ENCODE results near the gene ERCC6L2.

The ERCC6L2 gene

GRCh38 chr9:95870906-95871305 is 4.6 kb upstream of the ERCC6L2 start:
- DNase-seq = no peak

GRCh38 chr9:95874303-95874988 is 1.0 kb upstream of the ERCC6L2 start:
- DNase-seq = peak; percentile 5

- peak; percentile 56 for DNase-seq
These were observed 544 bp upstream of the ERCC6L2 start for GRCh38 chr9:95874989-95875304.

DNA sequence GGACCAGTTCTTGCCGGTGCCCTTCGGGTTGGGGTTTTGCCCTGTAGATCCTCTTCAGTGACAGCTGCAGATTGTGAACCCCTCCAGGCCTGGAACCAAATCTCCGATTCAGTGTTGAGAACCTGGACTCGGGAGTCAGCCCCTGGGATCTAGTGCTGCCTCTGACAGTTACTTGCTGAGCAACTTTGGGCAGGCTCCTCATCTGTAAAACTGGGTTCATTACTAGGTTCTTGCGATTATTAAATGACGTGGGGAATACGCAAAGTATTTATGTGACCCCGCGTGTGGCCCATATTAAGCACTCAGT is 600 bp downstream of the ERCC6L2 start:
- no peak for DNase-seq

GRCh38 chr9:95876595-95876994 is 1.1 kb downstream of the ERCC6L2 start:
- peak; percentile 9 for DNase-seq

DNA sequence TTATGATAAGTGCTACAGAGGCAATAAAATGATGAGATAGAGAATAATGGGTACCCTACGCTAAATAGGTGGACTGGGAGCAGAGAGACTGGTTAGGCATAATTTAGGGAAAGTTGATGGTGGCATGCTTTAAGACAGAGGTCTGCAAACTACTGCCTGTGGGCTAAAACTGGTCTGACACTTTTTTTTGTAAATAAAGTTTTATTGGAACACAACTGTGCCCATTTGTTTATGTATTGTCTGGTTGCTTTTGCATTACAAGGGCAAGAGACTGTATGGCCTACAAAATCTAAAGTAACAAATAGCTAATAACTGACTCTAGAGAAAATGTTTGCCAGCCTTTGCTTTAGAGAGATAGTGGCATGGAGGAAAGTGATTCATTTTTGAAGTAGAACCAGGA is 2.5 kb downstream of the ERCC6L2 start:
- DNase-seq = no peak

DNA sequence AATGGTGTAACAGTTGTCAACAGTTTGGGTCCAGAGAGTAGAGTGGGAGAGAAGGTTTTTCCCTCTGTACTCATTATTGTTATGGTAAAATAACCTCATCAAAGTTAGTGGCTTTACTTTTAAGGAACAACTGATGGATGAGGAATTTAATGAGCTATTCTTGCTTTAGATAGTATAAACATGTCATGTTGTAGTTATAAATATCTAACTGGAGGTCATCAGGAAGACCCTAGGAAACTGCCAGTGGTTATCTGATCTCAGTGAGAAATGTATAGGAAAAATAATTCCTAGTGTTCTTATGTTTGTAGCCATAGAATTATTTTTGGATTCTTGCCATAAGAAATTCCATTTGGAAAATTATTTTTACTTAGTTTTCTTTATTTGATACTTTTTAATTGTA is 4.1 kb downstream of the ERCC6L2 start:
- no peak for DNase-seq

DNA sequence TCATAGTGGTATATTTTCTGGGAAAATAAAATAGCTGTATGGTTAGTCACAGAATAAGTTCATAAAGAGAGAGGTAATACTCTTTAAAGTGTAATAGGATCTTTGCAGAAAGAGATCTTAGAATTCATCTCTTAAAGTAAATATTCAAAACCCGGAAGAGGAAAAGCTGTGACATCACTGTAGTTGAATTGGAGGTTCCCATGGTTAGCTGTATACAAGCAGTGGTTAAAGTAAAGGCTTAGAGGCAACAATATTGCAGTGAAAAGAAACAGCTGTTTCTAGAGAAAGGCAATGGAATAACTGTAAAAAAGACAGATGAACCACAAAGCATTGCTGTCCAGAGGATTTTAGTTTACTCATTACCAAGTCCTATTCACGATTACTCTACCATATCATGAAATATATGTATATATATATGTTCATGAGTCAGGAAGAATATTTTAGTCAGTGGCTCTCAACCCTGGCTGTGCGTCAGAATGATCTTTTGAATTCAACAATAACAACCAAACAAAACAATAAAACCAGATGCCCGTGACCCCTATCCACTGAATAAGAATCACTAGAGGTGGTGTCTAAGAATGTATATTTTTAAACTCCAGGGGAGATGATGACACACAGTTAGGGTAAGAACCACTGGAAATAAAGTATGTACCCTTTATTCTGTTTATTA is 4.7 kb downstream of the ERCC6L2 start:
- DNase-seq = no peak

DNA sequence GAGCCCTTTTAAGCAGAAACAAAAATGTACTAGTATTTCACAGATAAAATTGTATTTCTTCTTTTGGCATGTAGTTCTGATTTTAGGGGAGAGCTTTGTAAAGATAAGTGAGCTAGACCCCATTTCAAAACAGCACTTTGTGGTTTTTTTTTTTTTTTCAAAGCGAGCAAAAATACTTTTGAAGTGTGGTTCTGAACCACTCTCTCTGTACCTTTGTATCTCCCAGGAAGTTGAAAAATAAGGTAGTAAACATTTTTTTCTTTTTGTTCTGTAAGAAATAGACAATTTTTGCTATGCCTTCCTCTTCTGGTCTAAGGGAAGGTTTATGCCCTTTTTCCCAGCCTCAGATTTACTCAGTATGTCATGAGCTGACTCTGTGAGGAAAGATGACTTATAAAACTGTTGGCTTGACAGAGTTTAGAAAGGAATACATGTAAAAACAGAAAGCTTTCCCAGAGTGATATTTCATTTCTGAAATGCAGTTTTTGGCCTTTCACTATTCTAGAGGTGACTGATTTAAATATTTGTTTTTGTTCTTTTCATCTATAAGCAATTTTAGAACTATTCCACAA is 12.5 kb downstream of the ERCC6L2 start:
- no peak for DNase-seq

GRCh38 chr9:95890594-95890993 is 15.1 kb downstream of the ERCC6L2 start:
- no peak for DNase-seq

- no peak for DNase-seq
These were observed 15.7 kb downstream of the ERCC6L2 start for GRCh38 chr9:95891067-95891671.

- no peak for DNase-seq
These were observed 17.2 kb downstream of the ERCC6L2 start for GRCh38 chr9:95892690-95893089.

DNA sequence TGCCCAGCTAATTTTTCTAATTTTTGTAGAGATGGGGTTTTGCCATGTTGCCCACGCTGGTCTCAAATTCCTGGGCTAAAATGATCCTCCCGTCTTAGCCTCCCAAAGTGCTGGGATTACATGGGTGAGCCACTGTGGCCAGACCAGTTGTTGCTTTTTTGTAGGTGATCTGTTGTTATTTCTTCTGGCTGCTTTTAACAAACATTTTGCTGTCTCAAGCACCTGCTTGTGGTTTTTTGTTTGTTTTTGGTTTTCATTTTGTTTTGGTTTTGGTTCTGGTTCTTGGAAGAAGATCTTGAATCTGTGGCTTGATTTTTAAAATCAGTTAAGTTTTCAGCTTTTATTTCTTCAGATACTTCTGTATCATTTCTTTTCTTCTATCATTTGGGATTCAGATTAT is 21.1 kb downstream of the ERCC6L2 start:
- no peak for DNase-seq

GRCh38 chr9:95901506-95901905 is 26.0 kb downstream of the ERCC6L2 start:
- DNase-seq = no peak

- DNase-seq = no peak
These were observed 27.9 kb downstream of the ERCC6L2 start for GRCh38 chr9:95903398-95903797.

DNA sequence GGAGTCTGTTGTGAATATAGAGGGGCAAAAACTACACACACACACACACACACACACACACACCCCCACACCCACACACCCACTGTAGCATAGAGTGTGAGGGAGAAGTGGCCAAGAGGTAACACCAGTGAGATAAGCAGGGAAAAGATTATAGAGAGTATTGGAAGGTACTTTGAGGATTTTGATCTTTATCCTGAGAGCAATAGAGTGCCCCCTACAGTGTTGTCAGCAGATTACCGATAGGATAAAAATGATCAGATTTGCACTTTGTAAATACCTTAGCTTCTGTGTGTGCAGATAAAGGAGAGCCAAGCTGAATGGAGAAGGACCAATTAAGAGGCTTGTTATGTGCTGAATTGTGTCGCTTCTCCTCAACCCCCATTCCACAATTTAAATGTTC is 32.3 kb downstream of the ERCC6L2 start:
- peak; percentile 6 for DNase-seq

DNA sequence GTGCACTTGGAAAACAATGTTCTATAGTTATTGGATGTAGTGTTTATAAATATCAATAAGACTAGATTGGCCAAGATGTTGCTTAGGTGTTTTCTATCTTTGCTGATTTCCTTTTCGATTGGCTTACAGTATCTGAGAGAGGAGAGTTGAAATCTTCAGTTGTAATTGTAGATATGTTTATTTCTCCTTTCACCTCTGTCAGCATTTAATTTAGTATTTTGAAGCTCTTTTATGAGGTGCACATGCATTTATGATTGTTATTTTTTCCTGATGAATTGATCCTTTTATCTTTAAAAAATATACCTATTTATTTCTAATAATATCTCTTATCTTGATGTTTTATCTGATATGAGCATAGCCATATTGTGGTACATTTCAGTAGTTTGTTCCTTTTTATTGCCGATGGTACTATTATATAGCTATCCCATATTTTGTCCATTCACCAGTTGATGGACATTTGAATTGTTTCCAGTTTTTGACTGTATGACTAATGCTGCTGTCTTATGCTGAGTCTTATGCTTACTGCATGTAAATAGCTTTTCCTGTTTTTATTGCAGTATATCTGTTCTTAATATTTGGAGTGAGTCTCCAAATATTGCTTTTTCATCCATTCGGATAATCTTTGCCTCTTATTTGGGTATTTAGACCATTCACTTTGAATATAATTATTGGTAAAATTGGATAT is 34.7 kb downstream of the ERCC6L2 start:
- no peak for DNase-seq

DNA sequence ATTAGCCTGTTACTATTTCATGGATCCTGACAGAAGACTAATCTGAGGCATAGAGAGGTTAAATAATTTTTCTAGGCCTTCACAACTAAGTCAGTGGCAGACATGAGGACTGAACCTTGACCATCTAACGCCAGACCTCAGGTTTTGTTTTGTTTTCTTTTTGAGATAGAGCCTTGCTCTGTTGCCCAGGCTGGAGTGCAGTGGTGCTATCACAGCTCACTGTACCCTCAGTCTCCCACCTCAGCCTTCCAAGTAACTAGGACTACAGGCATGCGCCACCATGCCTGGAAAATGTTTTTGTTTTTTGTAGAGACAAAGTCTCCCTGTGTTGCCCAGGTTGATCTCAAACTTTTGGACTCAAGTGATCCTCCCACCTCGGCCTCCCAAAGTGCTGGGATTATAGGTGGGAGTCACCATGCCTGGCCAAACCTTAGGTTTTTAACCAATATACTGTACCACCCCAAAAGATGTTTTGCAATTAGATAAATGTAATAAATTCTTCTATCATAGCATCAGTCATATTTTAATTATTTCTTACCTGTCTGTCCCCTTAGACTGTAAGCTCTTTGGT is 35.4 kb downstream of the ERCC6L2 start:
- DNase-seq = no peak

DNA sequence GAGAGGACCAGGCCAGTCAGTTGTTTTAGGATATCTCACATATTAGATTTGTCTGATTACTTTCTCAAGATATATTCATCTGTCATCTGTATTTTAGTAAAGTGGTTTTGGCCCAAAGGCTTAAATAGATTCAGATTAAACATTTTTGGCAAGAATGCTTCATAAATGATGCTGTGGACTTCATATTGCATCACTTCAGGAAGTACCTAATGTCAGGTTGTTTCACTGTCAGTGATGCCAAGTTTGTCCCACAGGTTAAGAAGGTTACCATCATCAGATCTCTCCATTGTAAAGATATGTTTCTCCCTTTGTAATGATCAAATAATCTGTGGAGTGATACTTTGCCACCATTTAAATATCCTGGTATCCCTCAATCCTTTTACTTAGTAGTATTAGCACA is 37.3 kb downstream of the ERCC6L2 start:
- DNase-seq = no peak

- DNase-seq = no peak
These were observed 44.5 kb downstream of the ERCC6L2 start for GRCh38 chr9:95920017-95920416.

GRCh38 chr9:95923794-95924193 is 48.3 kb downstream of the ERCC6L2 start:
- DNase-seq = no peak

DNA sequence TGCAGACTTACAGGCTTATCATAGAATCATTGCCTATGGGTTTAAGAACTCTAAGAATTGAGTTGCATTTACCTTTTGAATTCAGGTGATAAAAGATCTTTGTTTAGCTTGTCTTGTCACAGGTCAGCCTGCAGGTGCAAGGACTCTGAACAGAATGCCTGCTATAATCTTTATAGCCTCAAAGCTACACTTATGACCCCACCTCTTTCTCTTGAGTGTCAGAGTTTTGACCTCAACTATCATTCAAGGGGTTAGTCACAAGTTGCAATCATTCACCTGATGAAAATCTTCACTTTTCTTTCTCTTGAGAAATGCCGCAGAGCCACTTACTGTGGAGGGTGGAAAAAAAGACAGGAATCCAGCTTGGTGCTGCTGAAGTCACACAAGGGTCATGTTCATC is 49.5 kb downstream of the ERCC6L2 start:
- DNase-seq = no peak

- DNase-seq = no peak
These were observed 51.9 kb downstream of the ERCC6L2 start for GRCh38 chr9:95927271-95928004.
